ENCODE data around the gene SLK.

DNA sequence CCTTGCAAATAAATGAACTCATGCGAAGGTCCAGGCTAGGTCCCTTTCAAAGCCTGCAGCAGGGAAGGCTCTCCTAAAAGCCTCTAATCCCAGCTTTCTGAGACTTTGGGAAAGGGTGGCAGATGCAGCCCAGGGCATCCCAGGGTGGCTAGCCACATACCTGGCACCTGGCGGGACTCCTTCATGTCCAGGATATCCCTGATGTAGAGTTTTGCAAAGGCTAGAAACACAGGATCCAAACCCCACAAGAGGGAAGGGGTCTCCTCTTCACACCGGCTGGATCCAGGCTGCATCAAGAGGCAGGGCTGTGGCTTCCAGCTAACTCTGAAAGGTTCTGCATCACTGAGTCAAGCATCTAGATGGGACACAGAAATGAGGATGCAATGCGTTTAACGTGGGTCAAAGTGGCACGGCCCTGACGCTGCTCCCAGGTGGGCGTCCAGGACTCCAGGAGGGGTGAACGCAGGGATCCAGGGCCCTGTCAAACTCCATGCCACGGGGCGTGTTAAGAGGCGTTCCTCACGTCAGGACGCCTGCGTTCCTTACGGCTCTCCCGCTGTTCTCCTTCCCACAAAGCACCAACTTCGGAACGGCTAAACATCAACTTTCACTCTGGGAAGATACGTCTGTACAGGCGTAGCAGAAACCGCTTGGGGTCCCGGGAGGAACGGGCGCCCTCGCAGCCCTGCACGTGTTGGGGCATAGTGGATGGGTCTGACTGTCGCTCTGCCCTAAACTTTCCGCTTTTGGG lies 49.5 kb upstream of the SLK start:
- no peak for TF ChIP-seq POLR2AphosphoS5 (IDR thresholded peaks at IDR 0.05)
- TF ChIP-seq, protein P1, sequence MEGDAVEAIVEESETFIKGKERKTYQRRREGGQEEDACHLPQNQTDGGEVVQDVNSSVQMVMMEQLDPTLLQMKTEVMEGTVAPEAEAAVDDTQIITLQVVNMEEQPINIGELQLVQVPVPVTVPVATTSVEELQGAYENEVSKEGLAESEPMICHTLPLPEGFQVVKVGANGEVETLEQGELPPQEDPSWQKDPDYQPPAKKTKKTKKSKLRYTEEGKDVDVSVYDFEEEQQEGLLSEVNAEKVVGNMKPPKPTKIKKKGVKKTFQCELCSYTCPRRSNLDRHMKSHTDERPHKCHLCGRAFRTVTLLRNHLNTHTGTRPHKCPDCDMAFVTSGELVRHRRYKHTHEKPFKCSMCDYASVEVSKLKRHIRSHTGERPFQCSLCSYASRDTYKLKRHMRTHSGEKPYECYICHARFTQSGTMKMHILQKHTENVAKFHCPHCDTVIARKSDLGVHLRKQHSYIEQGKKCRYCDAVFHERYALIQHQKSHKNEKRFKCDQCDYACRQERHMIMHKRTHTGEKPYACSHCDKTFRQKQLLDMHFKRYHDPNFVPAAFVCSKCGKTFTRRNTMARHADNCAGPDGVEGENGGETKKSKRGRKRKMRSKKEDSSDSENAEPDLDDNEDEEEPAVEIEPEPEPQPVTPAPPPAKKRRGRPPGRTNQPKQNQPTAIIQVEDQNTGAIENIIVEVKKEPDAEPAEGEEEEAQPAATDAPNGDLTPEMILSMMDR (IDR thresholded peaks at IDR 0.05 in 8 of 11, conservative IDR thresholded peaks at IDR 0.05 in 3 of 11) = no peak
